ENCODE results near the gene GID8. TPM values are rescaled to one million over a fixed set of nuclear protein-coding genes. Genes with fewer than 3 reads are reported as not detected.

GID8 gene
- total RNA-seq (37.3 TPM), polyA plus RNA-seq (ENCODE audit: insufficient read depth, low read depth, low replicate concordance) (16.4 TPM)
- long read RNA-seq, donor 1, full-length matches to known transcripts = 19 of 19 reads
- long read RNA-seq, donor 1, partial matches to known transcripts = 0 of 19 reads
- long read RNA-seq, donor 1, other reads (novel, unspliced or antisense) = 0 of 19 reads
- long read RNA-seq, donor 2, full-length matches to known transcripts = 17 of 17 reads
- long read RNA-seq, donor 2, partial matches to known transcripts = 0 of 17 reads
- long read RNA-seq, donor 2, other reads (novel, unspliced or antisense) = 0 of 17 reads
- long read RNA-seq, donor 3, full-length matches to known transcripts = 21 of 69 reads
- long read RNA-seq, donor 3, partial matches to known transcripts = 48 of 69 reads
- long read RNA-seq, donor 3, other reads (novel, unspliced or antisense) = 0 of 69 reads
- long read RNA-seq, donor 4, full-length matches to known transcripts = 15 of 41 reads
- long read RNA-seq, donor 4, partial matches to known transcripts = 26 of 41 reads
- long read RNA-seq, donor 4, other reads (novel, unspliced or antisense) = 0 of 41 reads
- long read RNA-seq, donor 5, full-length matches to known transcripts = 2 of 2 reads
- long read RNA-seq, donor 5, partial matches to known transcripts = 0 of 2 reads
- long read RNA-seq, donor 5, other reads (novel, unspliced or antisense) = 0 of 2 reads
- long read RNA-seq, donor 6, full-length matches to known transcripts = 15 of 40 reads
- long read RNA-seq, donor 6, partial matches to known transcripts = 25 of 40 reads
- long read RNA-seq, donor 6, other reads (novel, unspliced or antisense) = 0 of 40 reads
- long read RNA-seq, donor 7, full-length matches to known transcripts = 25 of 45 reads
- long read RNA-seq, donor 7, partial matches to known transcripts = 17 of 45 reads
- long read RNA-seq, donor 7, other reads (novel, unspliced or antisense) = 3 of 45 reads
- long read RNA-seq, donor 8, full-length matches to known transcripts = 21 of 21 reads
- long read RNA-seq, donor 8, partial matches to known transcripts = 0 of 21 reads
- long read RNA-seq, donor 8, other reads (novel, unspliced or antisense) = 0 of 21 reads
- long read RNA-seq, donor 9, full-length matches to known transcripts = 16 of 16 reads
- long read RNA-seq, donor 9, partial matches to known transcripts = 0 of 16 reads
- long read RNA-seq, donor 9, other reads (novel, unspliced or antisense) = 0 of 16 reads
- long read RNA-seq, donor 10, full-length matches to known transcripts = 13 of 13 reads
- long read RNA-seq, donor 10, partial matches to known transcripts = 0 of 13 reads
- long read RNA-seq, donor 10, other reads (novel, unspliced or antisense) = 0 of 13 reads

- Histone ChIP-seq H3K9ac (ENCODE audit: low read length in 3 of 3) (peak within 1 kb of the TSS; percentile 78 to 95 (median 94)), H3K4me3 (ENCODE audit: low read length in 3 of 3) (peak within 1 kb of the TSS; percentile 88 to 95 (median 93)), H3K9me3 (ENCODE audit: control insufficient read depth in 2 of 3, insufficient read depth in 1 of 3, low read length in 3 of 3) (no peaks in the 10 kb centered on the region), H3K4me1 (ENCODE audit: control insufficient read depth in 2 of 3, insufficient read depth in 2 of 3, low read depth in 1 of 3, low read length in 3 of 3) (peaks cover 0 to 18% (median 2%) of the 10 kb centered on the region in 3 donors), H3K36me3 (ENCODE audit: control insufficient read depth in 2 of 3, insufficient read depth in 3 of 3, low read length in 3 of 3) (peaks cover 4 to 10% (median 8%) of the 10 kb centered on the region in 3 donors), H3K27me3 (ENCODE audit: control insufficient read depth, insufficient read depth, low read length) (no peaks in the 10 kb centered on the region), H3K27ac (ENCODE audit: low read depth in 2 of 2, low read length in 2 of 2) (peak within 1 kb of the TSS; percentile 77 to 88)
- peak in 4 of 5 donors; percentile 46 to 76 (median 70) for DNase-seq
- intact Hi-C loops (cut with DNase I) = no loop called here
- FAIRE-seq = no peak
- no peak for TF ChIP-seq CTCF (IDR thresholded peaks at IDR 0.05; ENCODE audit: borderline replicate concordance, extremely low read depth, insufficient read depth)
These were observed at the start of gene GID8 for GRCh38 chr20:62938105-62938888. TSS of gene GID8 (plus strand) at chr20:62938147. CDS start at chr20:62941503, 3,356 bp downstream.

GRCh38 chr20:62888406-62888805 is 49.5 kb upstream of the GID8 start:
- no peak for TF ChIP-seq CTCF (IDR thresholded peaks at IDR 0.05; ENCODE audit: borderline replicate concordance, extremely low read depth, insufficient read depth)
- Histone ChIP-seq H3K27me3 (ENCODE audit: control insufficient read depth, insufficient read depth, low read length) (no peaks in the 10 kb centered on the region), H3K36me3 (ENCODE audit: control insufficient read depth in 2 of 3, insufficient read depth in 3 of 3, low read length in 3 of 3) (peaks cover 8 to 60% (median 44%) of the 10 kb centered on the region in 3 donors), H3K9me3 (ENCODE audit: control insufficient read depth in 2 of 3, insufficient read depth in 1 of 3, low read length in 3 of 3) (no peaks in the 10 kb centered on the region), H3K4me3 (ENCODE audit: low read length in 3 of 3) (no peak overlapping the region), H3K27ac (ENCODE audit: low read depth in 2 of 2, low read length in 2 of 2) (no peak overlapping the region), H3K4me1 (ENCODE audit: control insufficient read depth in 2 of 3, insufficient read depth in 2 of 3, low read depth in 1 of 3, low read length in 3 of 3) (peaks cover 0 to 6% (median 0%) of the 10 kb centered on the region in 3 donors), H3K9ac (ENCODE audit: low read length in 3 of 3) (no peak overlapping the region)
- DNase-seq (no peak), FAIRE-seq (no peak)
- intact Hi-C loops (cut with DNase I) = no loop called here

DNA sequence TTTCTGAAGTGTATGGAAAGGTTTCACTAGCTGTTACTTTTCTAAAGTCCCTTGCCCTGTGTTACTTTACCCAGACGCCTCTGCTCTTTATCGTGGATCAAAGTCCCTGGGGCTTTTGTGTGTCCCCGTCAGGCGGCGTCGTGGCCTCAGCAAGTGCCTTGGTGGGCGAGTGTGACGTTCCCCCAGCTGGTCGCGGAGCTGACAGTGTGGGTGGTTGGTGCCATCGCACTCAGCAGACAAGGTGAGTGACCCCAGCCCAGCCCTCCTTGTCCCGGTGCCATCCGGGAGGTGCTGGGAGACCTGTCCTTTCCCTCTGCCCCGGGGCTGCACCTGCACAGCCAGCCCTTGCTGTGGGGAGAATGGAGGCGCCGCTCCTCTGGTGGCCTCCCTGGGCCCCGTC is 49.0 kb upstream of the GID8 start:
- H3K27ac ChIP-seq (ENCODE audit: low read depth in 2 of 2, low read length in 2 of 2) = no peak overlapping the region
- no peak for TF ChIP-seq CTCF (IDR thresholded peaks at IDR 0.05; ENCODE audit: borderline replicate concordance, extremely low read depth, insufficient read depth)
- H3K4me1 ChIP-seq (ENCODE audit: control insufficient read depth in 2 of 3, insufficient read depth in 2 of 3, low read depth in 1 of 3, low read length in 3 of 3) = peaks cover 0 to 6% (median 0%) of the 10 kb centered on the region in 3 donors
- no peak overlapping the region for H3K9ac ChIP-seq (ENCODE audit: low read length in 3 of 3)
- no peaks in the 10 kb centered on the region for H3K9me3 ChIP-seq (ENCODE audit: control insufficient read depth in 2 of 3, insufficient read depth in 1 of 3, low read length in 3 of 3)
- H3K36me3 ChIP-seq (ENCODE audit: control insufficient read depth in 2 of 3, insufficient read depth in 3 of 3, low read length in 3 of 3) = peaks cover 8 to 65% (median 49%) of the 10 kb centered on the region in 3 donors
- H3K4me3 ChIP-seq (ENCODE audit: low read length in 3 of 3) = no peak overlapping the region
- DNase-seq = no peak
- FAIRE-seq = no peak
- no peaks in the 10 kb centered on the region for H3K27me3 ChIP-seq (ENCODE audit: control insufficient read depth, insufficient read depth, low read length)
- intact Hi-C loops (cut with DNase I) = no loop called here
